Spleen (tissue), 7 donors: ENCODE measurements around the gene EFCAB5.

Experiments
- CTCF ChIP-seq, 11 experiments: fragments of 200-600 bp in 7 of 11; fragments of 450-650 bp in 4 of 11; sonication (generic) in 4 of 11; IDR thresholded peaks in 8 of 11; conservative IDR thresholded peaks in 3 of 11; 1 replicate in 7 of 11; 2 replicates in 4 of 11; pipeline versions ENCODE4 v1.4.0 to v1.8.0; 2016 to 2021; ENCODE audit warnings: antibody characterized with exemption in 11 of 11, inconsistent platforms in 4 of 11, mild to moderate bottlenecking in 1 of 11
- POLR2A ChIP-seq, 3 donors: fragments of 450-650 bp; IDR thresholded peaks; one replicate each; pipeline ENCODE4 v1.5.1; 2017; ENCODE audit warnings: antibody characterized with exemption in 3 of 3, mild to moderate bottlenecking in 1 of 3
- donor health status: DM: no; HTN: no; CAD: no; lungs with moderate emphysema.
- donor health status: DM: no; HTN: no; CAD: no.
- donor health status: DM: no; HTN: no; CAD: no.

DNA sequence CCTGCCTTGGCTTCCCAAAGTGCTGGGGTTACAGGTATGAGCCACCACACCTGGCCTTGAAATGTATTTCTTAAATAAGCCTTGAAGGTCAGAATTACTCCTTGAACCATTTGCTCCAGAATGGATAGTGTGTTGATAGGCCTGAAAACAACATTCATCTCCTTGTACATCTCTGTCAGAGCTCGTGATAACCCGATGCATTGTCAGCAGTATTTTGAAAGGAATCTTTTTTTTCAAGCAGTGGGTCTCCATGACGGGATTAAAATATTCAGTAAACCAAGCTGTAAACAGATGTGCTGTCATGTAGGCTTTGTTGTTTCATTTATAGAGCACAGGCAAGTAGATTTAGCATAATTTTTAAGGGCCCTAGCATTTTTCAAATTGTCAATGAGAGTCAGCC is 191.8 kb downstream of the EFCAB5 start:
- TF ChIP-seq CTCF (IDR thresholded peaks at IDR 0.05 in 8 of 11, conservative IDR thresholded peaks at IDR 0.05 in 3 of 11): no peak
- no peak for TF ChIP-seq POLR2A (IDR thresholded peaks at IDR 0.05)
